ENCODE data around the gene TNS3. TPM values are rescaled to one million over a fixed set of nuclear protein-coding genes. Genes with fewer than 3 reads are reported as not detected.

TNS3 gene
- total RNA-seq, 4 donors from 2014 or later: 6.6 to 16.0 (median 9.6) TPM

- no peak for TF ChIP-seq POLR2A (IDR thresholded peaks at IDR 0.05)
- TF ChIP-seq, protein P1, sequence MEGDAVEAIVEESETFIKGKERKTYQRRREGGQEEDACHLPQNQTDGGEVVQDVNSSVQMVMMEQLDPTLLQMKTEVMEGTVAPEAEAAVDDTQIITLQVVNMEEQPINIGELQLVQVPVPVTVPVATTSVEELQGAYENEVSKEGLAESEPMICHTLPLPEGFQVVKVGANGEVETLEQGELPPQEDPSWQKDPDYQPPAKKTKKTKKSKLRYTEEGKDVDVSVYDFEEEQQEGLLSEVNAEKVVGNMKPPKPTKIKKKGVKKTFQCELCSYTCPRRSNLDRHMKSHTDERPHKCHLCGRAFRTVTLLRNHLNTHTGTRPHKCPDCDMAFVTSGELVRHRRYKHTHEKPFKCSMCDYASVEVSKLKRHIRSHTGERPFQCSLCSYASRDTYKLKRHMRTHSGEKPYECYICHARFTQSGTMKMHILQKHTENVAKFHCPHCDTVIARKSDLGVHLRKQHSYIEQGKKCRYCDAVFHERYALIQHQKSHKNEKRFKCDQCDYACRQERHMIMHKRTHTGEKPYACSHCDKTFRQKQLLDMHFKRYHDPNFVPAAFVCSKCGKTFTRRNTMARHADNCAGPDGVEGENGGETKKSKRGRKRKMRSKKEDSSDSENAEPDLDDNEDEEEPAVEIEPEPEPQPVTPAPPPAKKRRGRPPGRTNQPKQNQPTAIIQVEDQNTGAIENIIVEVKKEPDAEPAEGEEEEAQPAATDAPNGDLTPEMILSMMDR (IDR thresholded peaks at IDR 0.05): no peak
- Histone ChIP-seq H3K4me1 (peaks cover 3 to 53% (median 25%) of the 10 kb centered on the region in 3 donors), H3K36me3 (no peaks in the 10 kb centered on the region), H3K27ac (no peak overlapping the region), H3K27me3 (no peaks in the 10 kb centered on the region), H3K9me3 (no peaks in the 10 kb centered on the region), H3K4me3 (no peak overlapping the region)
- intact Hi-C loops (cut with DNase I): no loop called here
- DNase-seq: no peak
- WGBS, 2 donors: 63 to 66% methylated on average over 2 of the region's 2 CpGs
Observed at GRCh38 chr7:47333554-47333887, 248.4 kb downstream of the TNS3 start.

DNA sequence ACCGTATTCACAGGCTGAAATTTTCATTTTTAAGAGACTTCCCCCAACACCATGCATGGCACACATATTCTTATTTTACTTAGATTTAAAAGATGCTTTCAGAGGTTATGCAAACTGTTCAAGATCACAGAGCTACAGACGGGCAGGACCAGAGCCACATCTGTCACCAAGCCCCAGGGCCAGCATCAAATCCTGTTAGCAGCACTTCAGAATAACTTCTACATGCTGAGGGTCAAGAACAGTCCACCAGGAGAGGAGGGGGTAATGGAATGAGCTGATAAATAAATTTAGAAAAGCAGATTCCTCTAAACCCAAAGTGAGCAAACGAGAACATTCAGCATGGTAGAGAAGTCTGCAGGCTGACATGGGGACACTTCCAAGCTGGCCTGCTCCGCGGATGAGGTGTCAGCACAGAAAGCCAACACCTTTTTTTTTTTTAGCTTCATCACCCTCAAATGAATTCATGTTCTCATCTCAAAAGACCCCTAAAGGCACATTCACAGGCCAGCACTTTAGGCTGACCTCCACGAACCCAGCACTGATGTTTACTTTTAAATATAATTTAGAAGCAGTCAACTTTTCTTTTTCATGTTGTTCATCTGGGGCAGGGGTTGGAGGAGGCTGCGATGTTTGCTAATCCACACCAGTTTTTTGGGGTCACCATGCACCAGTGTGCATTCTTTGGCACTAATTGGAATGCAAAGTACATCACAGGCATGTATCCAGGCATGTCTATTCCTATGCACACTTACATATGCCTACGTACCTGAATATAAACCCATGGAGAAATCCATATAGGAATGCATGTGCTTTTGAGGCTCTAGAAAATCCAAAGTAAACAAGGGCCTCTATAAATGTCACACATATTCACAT, 249.0 kb downstream of the TNS3 start:
- WGBS, 2 donors: 77 to 80% methylated on average over 7 to 8 of the region's 8 CpGs
- H3K4me3 ChIP-seq: no peak overlapping the region
- peaks cover 9 to 59% (median 31%) of the 10 kb centered on the region in 3 donors for H3K4me1 ChIP-seq
- DNase-seq: no peak
- no peak overlapping the region for H3K27ac ChIP-seq
- no peaks in the 10 kb centered on the region for H3K36me3 ChIP-seq
- TF ChIP-seq POLR2A (IDR thresholded peaks at IDR 0.05): no peak
- TF ChIP-seq, protein P1 (IDR thresholded peaks at IDR 0.05): no peak
- no peaks in the 10 kb centered on the region for H3K9me3 ChIP-seq
- intact Hi-C loops (cut with DNase I): no loop called here
- no peaks in the 10 kb centered on the region for H3K27me3 ChIP-seq

- no peaks in the 10 kb centered on the region for H3K9me3 ChIP-seq
- no peak overlapping the region for H3K27ac ChIP-seq
- no peak for DNase-seq
- no peak for TF ChIP-seq POLR2A (IDR thresholded peaks at IDR 0.05)
- TF ChIP-seq, protein P1 (IDR thresholded peaks at IDR 0.05): no peak
- no peaks in the 10 kb centered on the region for H3K27me3 ChIP-seq
- peaks cover 13 to 66% (median 38%) of the 10 kb centered on the region in 3 donors for H3K4me1 ChIP-seq
- intact Hi-C loops (cut with DNase I): no loop called here
- WGBS, 2 donors: 76 to 88% methylated on average over 1 to 7 of the region's 8 CpGs
- no peak overlapping the region for H3K4me3 ChIP-seq
- no peaks in the 10 kb centered on the region for H3K36me3 ChIP-seq
Observed at GRCh38 chr7:47332213-47332612, 249.7 kb downstream of the TNS3 start.

DNA sequence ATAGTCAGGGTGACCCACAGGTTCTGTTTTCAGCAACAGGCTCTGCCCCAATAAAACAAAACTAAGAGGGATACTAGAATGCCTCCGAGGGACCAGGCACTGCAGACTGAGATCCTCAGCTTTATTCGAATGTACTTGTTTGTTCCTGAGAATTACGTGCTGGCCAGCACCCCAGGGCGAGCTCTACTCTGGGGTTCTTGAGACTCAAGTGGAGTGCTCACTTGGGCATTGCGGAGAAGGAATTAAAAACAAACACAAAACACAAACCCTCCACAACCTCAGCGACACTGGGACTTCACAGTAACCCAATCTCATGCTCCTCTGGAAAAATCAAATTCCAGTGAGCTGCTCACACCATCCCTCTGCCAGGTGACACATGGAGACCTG, 250.7 kb downstream of the TNS3 start:
- Histone ChIP-seq H3K4me1 (peaks cover 13 to 67% (median 44%) of the 10 kb centered on the region in 3 donors), H3K27me3 (no peaks in the 10 kb centered on the region), H3K4me3 (no peak overlapping the region), H3K27ac (no peak overlapping the region), H3K36me3 (no peaks in the 10 kb centered on the region), H3K9me3 (no peaks in the 10 kb centered on the region)
- intact Hi-C loops (cut with DNase I): no loop called here
- TF ChIP-seq POLR2A (IDR thresholded peaks at IDR 0.05): no peak
- TF ChIP-seq, protein P1 (IDR thresholded peaks at IDR 0.05): no peak
- DNase-seq: no peak
- WGBS, 2 donors: 83 to 93% methylated on average over 6 of the region's 6 CpGs

GRCh38 chr7:47330561-47331178, 251.2 kb downstream of the TNS3 start:
- no peak overlapping the region for H3K27ac ChIP-seq
- DNase-seq: no peak

More at GRCh38 chr7:47330561-47331178, 251.2 kb downstream of the TNS3 start:
- Histone ChIP-seq H3K9me3 (no peaks in the 10 kb centered on the region), H3K27me3 (no peaks in the 10 kb centered on the region), H3K4me1 (peaks cover 13 to 66% (median 43%) of the 10 kb centered on the region in 3 donors), H3K36me3 (no peaks in the 10 kb centered on the region), H3K4me3 (no peak overlapping the region)
- no peak for TF ChIP-seq POLR2A (IDR thresholded peaks at IDR 0.05)
- TF ChIP-seq, protein P1 (IDR thresholded peaks at IDR 0.05): no peak
- WGBS, 2 donors: 81 to 87% methylated on average over 10 to 16 of the region's 16 CpGs
- intact Hi-C loops (cut with DNase I): no loop called here
